ENCODE data around the gene PPIB.

DNA sequence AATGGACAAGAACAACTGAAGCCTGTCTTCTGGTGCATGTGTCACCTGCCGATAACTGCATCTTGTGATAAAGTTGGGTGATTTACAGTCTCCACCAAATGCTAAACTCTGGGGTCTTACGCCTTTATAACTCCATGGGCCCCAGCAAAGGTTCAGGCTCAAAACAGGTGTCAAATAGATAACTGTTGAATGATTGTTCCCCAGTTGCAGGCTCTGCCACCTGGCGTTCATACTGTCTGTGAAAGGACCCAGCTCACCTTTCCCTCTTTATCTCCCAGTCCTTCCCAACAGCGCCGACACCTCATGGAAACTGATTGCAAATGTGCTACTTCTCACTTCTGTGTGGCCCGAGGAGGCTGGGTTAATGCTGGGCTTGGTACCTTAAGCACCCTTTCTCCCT is 19.5 kb downstream of the PPIB start:
- TF ChIP-seq CTCF (IDR thresholded peaks at IDR 0.05 in 8 of 11, conservative IDR thresholded peaks at IDR 0.05 in 3 of 11) = no peak
- TF ChIP-seq POLR2AphosphoS5 (IDR thresholded peaks at IDR 0.05) = no peak

All from spleen (tissue), 7 donors.